Activated CD8-positive, alpha-beta T cell treated with anti-CD3 and anti-CD28 coated beads for 36 hours (primary cell): ENCODE results near the gene TGM4. TPM values are rescaled to one million over a fixed set of nuclear protein-coding genes. Genes with fewer than 3 reads are reported as not detected.

Experiments used
- ATAC-seq: fragments of 200-7000 bp; cut with Tn5 transposase; one replicate; pipeline ENCODE4 v1.10.0; 2021; ENCODE audit warnings: mild to moderate bottlenecking, moderate library complexity
- CTCF ChIA-PET: fragments of 350-600 bp; sonication (Branson Sonifier 250); formaldehyde crosslinking; loops from one replicate; lab custom pipeline; 2021; ENCODE audit warnings: antibody characterized with exemption; lab: Charles Lee
- POLR2A ChIA-PET: fragments of 350-600 bp; sonication (Branson Sonifier 250); formaldehyde crosslinking; loops from one replicate; lab custom pipeline; 2021; ENCODE audit warnings: antibody characterized with exemption; lab: Charles Lee
- DNase-seq: peaks from one replicate; pipeline ENCODE4 v3.0.0-alpha.2; 2020
- H3K27ac Mint-ChIP-seq: one replicate; pipeline ENCODE4 v1.8.0; 2021; ENCODE audit warnings: mild to moderate bottlenecking, mixed read lengths
- H3K27me3 Mint-ChIP-seq: one replicate; pipeline ENCODE4 v1.8.0; 2021; ENCODE audit warnings: mixed read lengths
- H3K36me3 Mint-ChIP-seq: one replicate; pipeline ENCODE4 v1.8.0; 2021; ENCODE audit warnings: low read depth, mixed read lengths
- H3K4me1 Mint-ChIP-seq: one replicate; pipeline ENCODE4 v1.8.0; 2021; ENCODE audit warnings: low read depth, mixed read lengths
- H3K4me3 Mint-ChIP-seq: one replicate; pipeline ENCODE4 v1.8.0; 2021; ENCODE audit warnings: mild to moderate bottlenecking, moderate library complexity, mixed read lengths
- H3K9me3 Mint-ChIP-seq: one replicate; pipeline ENCODE4 v1.8.0; 2021; ENCODE audit warnings: mixed read lengths
- CTCF ChIP-seq: fragments of 200-600 bp; IDR thresholded peaks from one replicate; pipeline ENCODE4 v1.8.0; 2022; ENCODE audit warnings: antibody characterized with exemption, mild to moderate bottlenecking
- intact Hi-C: fragments of 100-400 bp; cut with micrococcal nuclease; formaldehyde crosslinking; loops from one replicate; pipeline ENCODE4 v1.10.0; 2022
- total RNA-seq, 2 experiments: library from RNA; stranded (reverse); gene quantifications; one replicate each; pipeline ENCODE4 v1.2.3, GENCODE V29; 2021

The TGM4 gene
- total RNA-seq, 2 experiments from 2014 or later = not detected

DNA sequence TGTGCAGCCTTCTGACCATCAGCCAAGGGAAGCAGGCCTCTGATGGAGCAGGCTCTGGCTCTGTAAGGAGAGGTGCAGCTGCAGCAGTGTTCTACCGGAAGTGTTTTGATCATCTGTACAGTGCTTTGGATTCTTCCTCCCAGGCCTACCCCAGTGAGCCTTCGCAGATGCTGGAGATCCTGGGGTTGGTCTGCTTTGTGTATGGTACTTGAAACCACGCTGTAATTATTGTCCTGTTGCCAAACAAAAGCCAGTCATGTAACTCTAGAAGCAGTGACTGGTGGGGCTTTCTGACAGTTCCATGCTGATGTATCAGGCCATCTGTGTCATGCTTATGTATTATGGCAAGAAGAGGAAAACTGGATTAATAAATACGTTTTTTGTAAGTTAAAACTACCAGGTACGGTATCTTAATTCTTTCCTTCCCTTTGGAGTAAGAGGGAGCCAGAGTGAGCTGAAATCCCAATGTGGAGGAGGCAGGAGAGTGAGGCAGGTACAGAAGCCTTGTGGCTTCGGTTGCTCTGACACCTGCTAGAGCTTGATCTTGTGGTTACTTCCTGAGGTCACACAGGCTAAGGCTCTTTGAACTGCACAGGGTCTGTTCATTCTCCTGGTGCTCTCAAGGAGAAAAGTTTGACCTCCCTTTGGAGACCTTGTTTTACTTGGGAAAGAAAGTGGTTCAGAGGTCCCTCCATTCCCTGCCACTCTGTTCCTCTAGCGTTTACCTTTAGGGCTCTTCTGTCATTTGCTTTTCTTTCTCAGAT is 9.0 kb upstream of the TGM4 start:
- H3K36me3 Mint-ChIP-seq = peaks cover 26% of the 10 kb centered on the region
- DNase-seq (peak; percentile 12), ATAC-seq (peak; percentile 3)
- peaks cover 43% of the 10 kb centered on the region for H3K4me1 Mint-ChIP-seq
- peak overlapping the region; percentile 69 for H3K27ac Mint-ChIP-seq
- H3K4me3 Mint-ChIP-seq = no peak overlapping the region
- intact Hi-C loops = no loop called here
- no peaks in the 10 kb centered on the region for H3K27me3 Mint-ChIP-seq
- H3K9me3 Mint-ChIP-seq = peaks cover 2% of the 10 kb centered on the region
- POLR2A ChIA-PET = no interaction called here
- CTCF ChIA-PET = interaction anchor here (1.4 kb wide), 1 partner anchor 34 kb away, joined by 3 read pairs; no protein-coding TSS in a partner anchor
- no peak for TF ChIP-seq CTCF

GRCh38 chr3:44867421-44868111 is 6.8 kb upstream of the TGM4 start:
- ATAC-seq (no peak), DNase-seq (no peak)
- ChIA-PET CTCF (interaction anchor here (1.4 kb wide), 1 partner anchor 47 kb away, joined by 4 read pairs; no protein-coding TSS in a partner anchor), POLR2A (interaction anchor here (0.9 kb wide), 1 partner anchor 9 kb away, joined by 4 read pairs; no protein-coding TSS in a partner anchor)
- H3K27ac Mint-ChIP-seq = no peak overlapping the region
- H3K4me3 Mint-ChIP-seq = no peak overlapping the region
- H3K27me3 Mint-ChIP-seq = no peaks in the 10 kb centered on the region
- TF ChIP-seq CTCF = no peak
- H3K4me1 Mint-ChIP-seq = peaks cover 40% of the 10 kb centered on the region
- intact Hi-C loops = no loop called here
- peaks cover 26% of the 10 kb centered on the region for H3K36me3 Mint-ChIP-seq
- H3K9me3 Mint-ChIP-seq = peaks cover 2% of the 10 kb centered on the region

DNA sequence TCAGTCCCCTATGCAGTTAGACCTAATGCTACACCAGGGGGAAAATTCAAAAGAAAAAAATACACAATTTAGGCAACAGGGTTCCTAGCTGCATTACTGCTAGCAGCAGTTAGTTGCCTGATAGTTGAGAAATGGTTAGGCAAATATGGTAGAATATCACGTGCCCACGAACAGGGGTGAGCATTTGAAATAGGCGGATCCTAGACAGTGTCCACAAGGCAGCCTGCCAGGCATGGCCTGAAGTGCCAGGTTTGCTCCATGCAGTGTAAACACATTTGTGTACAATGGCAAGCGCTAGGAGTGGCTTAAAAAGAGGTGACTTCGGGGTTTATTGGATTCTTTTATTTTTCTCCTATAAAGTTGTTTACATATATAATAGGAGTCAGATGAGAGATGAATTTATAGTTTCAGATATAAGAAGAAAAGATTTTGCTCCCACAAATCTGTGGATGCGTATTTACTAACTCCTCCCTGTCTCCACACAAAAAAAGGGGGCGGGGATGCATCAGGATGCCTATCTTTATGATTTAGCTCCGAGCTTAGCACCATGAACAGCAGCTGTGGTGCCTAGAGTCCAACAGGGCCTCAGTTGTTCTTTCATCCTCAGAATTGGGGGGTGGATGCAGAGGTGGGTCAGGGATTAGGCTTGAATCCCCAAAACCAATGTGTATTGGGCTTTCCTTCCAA is 3.9 kb upstream of the TGM4 start:
- Mint-ChIP-seq H3K27me3 (no peaks in the 10 kb centered on the region), H3K4me1 (peaks cover 15% of the 10 kb centered on the region), H3K27ac (no peak overlapping the region), H3K9me3 (peaks cover 2% of the 10 kb centered on the region), H3K36me3 (peaks cover 17% of the 10 kb centered on the region), H3K4me3 (no peak overlapping the region)
- ChIA-PET POLR2A (no interaction called here), CTCF (no interaction called here)
- intact Hi-C loops = no loop called here
- no peak for TF ChIP-seq CTCF
- no peak for ATAC-seq
- no peak for DNase-seq

DNA sequence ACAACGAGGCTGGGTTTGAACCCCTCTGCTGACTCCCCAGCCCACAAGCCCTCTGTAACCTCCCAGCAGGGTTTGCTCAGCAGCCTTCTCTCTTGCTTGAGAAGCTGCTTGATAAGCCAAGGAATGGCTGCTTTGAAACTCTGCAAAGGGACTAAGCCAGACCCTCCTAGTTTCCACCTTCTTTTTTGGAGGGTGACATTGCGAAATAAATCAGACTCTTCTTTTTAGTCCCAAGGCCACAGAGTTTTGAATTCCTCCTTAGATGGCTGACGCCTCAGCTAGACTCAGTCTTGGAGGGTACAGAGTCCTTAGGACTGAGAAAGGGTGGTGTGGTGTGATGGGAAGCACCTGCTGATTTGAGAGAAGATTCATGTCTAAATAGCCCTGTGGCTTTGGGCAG is 1.2 kb downstream of the TGM4 start:
- H3K27me3 Mint-ChIP-seq = no peaks in the 10 kb centered on the region
- no peak for TF ChIP-seq CTCF
- no peaks in the 10 kb centered on the region for H3K36me3 Mint-ChIP-seq
- H3K27ac Mint-ChIP-seq = no peak overlapping the region
- DNase-seq (no peak), ATAC-seq (no peak)
- H3K4me3 Mint-ChIP-seq = no peak overlapping the region
- H3K4me1 Mint-ChIP-seq = no peaks in the 10 kb centered on the region
- intact Hi-C loops = no loop called here
- H3K9me3 Mint-ChIP-seq = no peaks in the 10 kb centered on the region
- ChIA-PET CTCF (no interaction called here), POLR2A (no interaction called here)
